Gastrocnemius medialis (tissue), 4 donors: Measurements from ENCODE around the gene CAND1. TPM values are rescaled to one million over a fixed set of nuclear protein-coding genes. Genes with fewer than 3 reads are reported as not detected.

Source experiments
- ATAC-seq, 2 donors: fragments of 150-250 bp; one replicate each; pipeline ENCODE4 v1.9.1; 2016
- DNase-seq, 2 donors: peaks; one replicate each; pipeline ENCODE4 v3.0.0-alpha.2; 2019
- H3K27ac ChIP-seq, 4 donors: fragments of 200-600 bp; sonication (generic); 1 replicate in 1 of 4; 2 replicates in 3 of 4; pipeline ENCODE4 v1.5.1; 2016 to 2018; ENCODE audit warnings: mild to moderate bottlenecking in 2 of 4, moderate library complexity in 1 of 4
- H3K27me3 ChIP-seq, 3 donors: fragments of 200-600 bp; sonication (generic) in 2 of 3; 1 replicate in 1 of 3; 2 replicates in 2 of 3; pipeline versions ENCODE4 v1.5.1 to v1.6.0; 2016 to 2019; ENCODE audit warnings: mild to moderate bottlenecking in 1 of 3, moderate library complexity in 1 of 3
- H3K36me3 ChIP-seq, 2 donors: fragments of 200-600 bp; sonication (generic) in 1 of 2; one replicate each; pipeline ENCODE4 v1.5.1; 2017 to 2018
- H3K4me1 ChIP-seq, 2 donors: fragments of 200-600 bp; sonication (generic) in 1 of 2; one replicate each; pipeline ENCODE4 v1.5.1; 2016 to 2017; ENCODE audit warnings: mild to moderate bottlenecking in 2 of 2
- H3K4me3 ChIP-seq, 4 donors: fragments of 200-600 bp; sonication (generic) in 3 of 4; 1 replicate in 1 of 4; 2 replicates in 3 of 4; pipeline ENCODE4 v1.5.1; 2016 to 2019; ENCODE audit warnings: mild to moderate bottlenecking in 2 of 4
- H3K9me3 ChIP-seq, 3 donors: fragments of 200-600 bp; sonication (generic) in 2 of 3; 1 replicate in 1 of 3; 2 replicates in 2 of 3; pipeline ENCODE4 v1.5.1; 2016 to 2019
- CTCF ChIP-seq, 5 experiments: fragments of 450-650 bp in 3 of 5; fragments of 200-600 bp in 2 of 5; sonication (generic) in 2 of 5; IDR thresholded peaks in 4 of 5; conservative IDR thresholded peaks in 1 of 5; 1 replicate in 4 of 5; 2 replicates in 1 of 5; pipeline ENCODE4 v1.5.1; 2016 to 2019; ENCODE audit warnings: antibody characterized with exemption in 5 of 5, mild to moderate bottlenecking in 3 of 5, moderate library complexity in 3 of 5
- POLR2A ChIP-seq, 2 donors: fragments of 450-650 bp; IDR thresholded peaks; one replicate each; pipeline ENCODE4 v1.6.1; 2017; ENCODE audit warnings: antibody characterized with exemption in 2 of 2, mild to moderate bottlenecking in 2 of 2, moderate library complexity in 2 of 2
- in situ Hi-C, 4 donors: fragments of 200-750 bp; cut with MboI; loops; one replicate each; pipeline versions ENCODE4 v1.15.0 to v1.8.0; 2017; ENCODE audit warnings: low sequenced_read_pairs in 4 of 4
- intact Hi-C: fragments of 100-400 bp; cut with DNase I; formaldehyde crosslinking; loops from one replicate; pipeline ENCODE4 v1.15.1; 2023; ENCODE audit warnings: low total_unique reads
- total RNA-seq, 4 donors: library from RNA; depleted of rRNA; stranded (reverse); fragments of >200 nt; gene quantifications; one replicate each; pipeline versions ENCODE4 v1.1.0 to v1.2.3, GENCODE V29; 2016

Gene CAND1
- total RNA-seq, 4 donors from 2014 or later, result 10.5 to 23.0 (median 13.1) TPM

GRCh38 chr12:67274186-67274585 lies 5.0 kb downstream of the CAND1 start:
- DNase-seq (no peak), ATAC-seq (no peak)
- in situ Hi-C loops, result loop anchor here in 1 of 4 donors (25.0 kb wide), 1 partner anchor 1413 kb away; the partner anchor contains the start of gene NUP107
- no peak for TF ChIP-seq CTCF (IDR thresholded peaks at IDR 0.05 in 4 of 5, conservative IDR thresholded peaks at IDR 0.05 in 1 of 5)
- TF ChIP-seq POLR2A (IDR thresholded peaks at IDR 0.05), result no peak
- no peak overlapping the region for H3K4me3 ChIP-seq
- intact Hi-C loops, result loop anchor here (5.0 kb wide), 1 partner anchor 168 kb away; no protein-coding TSS in a partner anchor
- peaks cover 67 to 79% of the 10 kb centered on the region in 2 donors for H3K4me1 ChIP-seq
- peak overlapping the region in 3 of 4 donors; percentile 9 to 97 (median 22) for H3K27ac ChIP-seq
- H3K27me3 ChIP-seq, result no peaks in the 10 kb centered on the region
- H3K9me3 ChIP-seq, result no peaks in the 10 kb centered on the region
- H3K36me3 ChIP-seq, result no peaks in the 10 kb centered on the region

- Histone ChIP-seq H3K27ac (peak overlapping the region in 3 of 4 donors; percentile 9 to 97 (median 24)), H3K4me3 (no peak overlapping the region), H3K36me3 (no peaks in the 10 kb centered on the region), H3K9me3 (no peaks in the 10 kb centered on the region), H3K27me3 (no peaks in the 10 kb centered on the region), H3K4me1 (peaks cover 77 to 89% of the 10 kb centered on the region in 2 donors)
- TF ChIP-seq POLR2A (IDR thresholded peaks at IDR 0.05) (no peak), CTCF (IDR thresholded peaks at IDR 0.05 in 4 of 5, conservative IDR thresholded peaks at IDR 0.05 in 1 of 5) (no peak)
- intact Hi-C loops (no loop called here), in situ Hi-C loops (no loop called here)
- ATAC-seq (peak in 1 of 2 donors; percentile 43), DNase-seq (peak in 1 of 2 donors; percentile 63)
These were observed 6.3 kb downstream of the CAND1 start for GRCh38 chr12:67275380-67275913.

GRCh38 chr12:67276421-67276820 lies 7.3 kb downstream of the CAND1 start:
- Histone ChIP-seq H3K4me3 (no peak overlapping the region), H3K27ac (peak overlapping the region in 2 of 4 donors; percentile 15 to 97), H3K27me3 (no peaks in the 10 kb centered on the region), H3K4me1 (peaks cover 70 to 86% of the 10 kb centered on the region in 2 donors), H3K9me3 (no peaks in the 10 kb centered on the region), H3K36me3 (no peaks in the 10 kb centered on the region)
- no peak for DNase-seq
- intact Hi-C loops (no loop called here), in situ Hi-C loops (no loop called here)
- TF ChIP-seq POLR2A (IDR thresholded peaks at IDR 0.05) (no peak), CTCF (IDR thresholded peaks at IDR 0.05 in 4 of 5, conservative IDR thresholded peaks at IDR 0.05 in 1 of 5) (no peak)
- ATAC-seq, result no peak

GRCh38 chr12:67279637-67280036 lies 10.5 kb downstream of the CAND1 start:
- DNase-seq (no peak), ATAC-seq (no peak)
- Histone ChIP-seq H3K27ac (no peak overlapping the region), H3K36me3 (peaks cover 0 to 9% of the 10 kb centered on the region in 2 donors), H3K4me1 (peaks cover 45 to 57% of the 10 kb centered on the region in 2 donors), H3K9me3 (no peaks in the 10 kb centered on the region), H3K27me3 (no peaks in the 10 kb centered on the region), H3K4me3 (no peak overlapping the region)
- in situ Hi-C loops (no loop called here), intact Hi-C loops (no loop called here)
- TF ChIP-seq POLR2A (IDR thresholded peaks at IDR 0.05), result no peak
- no peak for TF ChIP-seq CTCF (IDR thresholded peaks at IDR 0.05 in 4 of 5, conservative IDR thresholded peaks at IDR 0.05 in 1 of 5)
